Measurements from ENCODE around the gene PLA2G6.
"Not testable (repeated sequence)": the region's sequence is repeated elsewhere in the genome, so short reads cannot be mapped to it uniquely, and the experiment has no call there.

DNA sequence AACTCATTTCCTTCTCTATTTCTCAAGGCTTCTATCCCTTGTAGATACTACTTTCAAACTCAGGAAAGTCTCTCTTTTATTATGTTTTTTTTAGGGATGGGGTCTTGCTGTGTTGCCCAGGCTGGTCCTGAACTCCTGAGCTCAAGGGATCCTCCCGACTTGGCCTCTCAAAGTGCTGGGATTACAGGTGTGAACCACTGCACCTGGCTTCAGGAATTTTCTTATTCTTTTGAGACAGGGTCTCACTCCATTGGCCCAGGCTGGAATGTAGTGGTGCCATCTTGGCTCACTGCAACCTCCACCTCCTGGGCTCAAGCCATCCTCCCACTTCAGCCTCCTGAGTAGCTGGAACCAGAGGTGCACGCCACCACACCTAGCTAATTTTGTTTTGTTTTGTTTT lies 102.4 kb downstream of the PLA2G6 start:
- TF ChIP-seq, protein P1, sequence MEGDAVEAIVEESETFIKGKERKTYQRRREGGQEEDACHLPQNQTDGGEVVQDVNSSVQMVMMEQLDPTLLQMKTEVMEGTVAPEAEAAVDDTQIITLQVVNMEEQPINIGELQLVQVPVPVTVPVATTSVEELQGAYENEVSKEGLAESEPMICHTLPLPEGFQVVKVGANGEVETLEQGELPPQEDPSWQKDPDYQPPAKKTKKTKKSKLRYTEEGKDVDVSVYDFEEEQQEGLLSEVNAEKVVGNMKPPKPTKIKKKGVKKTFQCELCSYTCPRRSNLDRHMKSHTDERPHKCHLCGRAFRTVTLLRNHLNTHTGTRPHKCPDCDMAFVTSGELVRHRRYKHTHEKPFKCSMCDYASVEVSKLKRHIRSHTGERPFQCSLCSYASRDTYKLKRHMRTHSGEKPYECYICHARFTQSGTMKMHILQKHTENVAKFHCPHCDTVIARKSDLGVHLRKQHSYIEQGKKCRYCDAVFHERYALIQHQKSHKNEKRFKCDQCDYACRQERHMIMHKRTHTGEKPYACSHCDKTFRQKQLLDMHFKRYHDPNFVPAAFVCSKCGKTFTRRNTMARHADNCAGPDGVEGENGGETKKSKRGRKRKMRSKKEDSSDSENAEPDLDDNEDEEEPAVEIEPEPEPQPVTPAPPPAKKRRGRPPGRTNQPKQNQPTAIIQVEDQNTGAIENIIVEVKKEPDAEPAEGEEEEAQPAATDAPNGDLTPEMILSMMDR (conservative IDR thresholded peaks at IDR 0.05; ENCODE audit: low read depth, low read length) = not testable (repeated sequence)
- not testable (repeated sequence) for TF ChIP-seq MXI1 (IDR thresholded peaks at IDR 0.05; ENCODE audit: borderline replicate concordance, low read depth, low read length); RFX5 (IDR thresholded peaks at IDR 0.05; ENCODE audit: low read depth, low read length); POLR2A (IDR thresholded peaks at IDR 0.05; ENCODE audit: low read depth, low read length); RAD21 (IDR thresholded peaks at IDR 0.05; ENCODE audit: low read length); CEBPB (IDR thresholded peaks at IDR 0.05; ENCODE audit: low read depth, low read length); SMC3 (IDR thresholded peaks at IDR 0.05; ENCODE audit: low read depth, low read length); NFE2L2 (IDR thresholded peaks at IDR 0.05; ENCODE audit: low read depth, low read length); CHD1 (IDR thresholded peaks at IDR 0.05; ENCODE audit: low read depth, low read length); BHLHE40 (IDR thresholded peaks at IDR 0.05; ENCODE audit: low read depth, low read length)
- TF ChIP-seq, protein P2, sequence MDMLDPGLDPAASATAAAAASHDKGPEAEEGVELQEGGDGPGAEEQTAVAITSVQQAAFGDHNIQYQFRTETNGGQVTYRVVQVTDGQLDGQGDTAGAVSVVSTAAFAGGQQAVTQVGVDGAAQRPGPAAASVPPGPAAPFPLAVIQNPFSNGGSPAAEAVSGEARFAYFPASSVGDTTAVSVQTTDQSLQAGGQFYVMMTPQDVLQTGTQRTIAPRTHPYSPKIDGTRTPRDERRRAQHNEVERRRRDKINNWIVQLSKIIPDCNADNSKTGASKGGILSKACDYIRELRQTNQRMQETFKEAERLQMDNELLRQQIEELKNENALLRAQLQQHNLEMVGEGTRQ (IDR thresholded peaks at IDR 0.05; ENCODE audit: low read depth, low read length) = not testable (repeated sequence)

All from IMR-90 (cell line).